NCI-H2029 treated with DMSO at 0.1 percent for 48 hours (cell line): ENCODE measurements around the gene NPR2.

Experiments
- DNase-seq: peaks from one replicate; lab custom pipeline; 2025; lab: John Stamatoyannopoulos, UW

Gene NPR2

GRCh38 chr9:35763803-35764202, 27.6 kb upstream of the NPR2 start:
- no peak for DNase-seq

GRCh38 chr9:35766997-35767396, 24.4 kb upstream of the NPR2 start:
- DNase-seq = no peak

DNA sequence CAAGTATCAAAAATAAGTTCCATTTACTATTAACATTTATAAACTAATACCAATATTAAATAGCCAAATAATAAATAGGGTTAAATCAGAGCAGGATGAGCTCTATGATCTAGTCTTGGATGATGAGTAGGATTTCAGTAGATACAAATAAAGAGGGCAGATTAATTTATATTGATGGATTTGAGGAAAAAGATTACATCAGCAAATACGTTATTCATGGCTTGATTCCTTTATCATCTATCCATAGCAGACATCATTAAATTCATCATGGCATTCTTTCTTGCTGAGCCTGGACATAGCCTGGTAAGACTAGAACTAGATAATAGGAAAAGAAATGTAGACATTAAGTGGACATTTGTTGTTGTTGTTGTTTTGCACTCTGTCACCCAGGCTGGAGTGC, 23.9 kb upstream of the NPR2 start:
- no peak for DNase-seq

DNA sequence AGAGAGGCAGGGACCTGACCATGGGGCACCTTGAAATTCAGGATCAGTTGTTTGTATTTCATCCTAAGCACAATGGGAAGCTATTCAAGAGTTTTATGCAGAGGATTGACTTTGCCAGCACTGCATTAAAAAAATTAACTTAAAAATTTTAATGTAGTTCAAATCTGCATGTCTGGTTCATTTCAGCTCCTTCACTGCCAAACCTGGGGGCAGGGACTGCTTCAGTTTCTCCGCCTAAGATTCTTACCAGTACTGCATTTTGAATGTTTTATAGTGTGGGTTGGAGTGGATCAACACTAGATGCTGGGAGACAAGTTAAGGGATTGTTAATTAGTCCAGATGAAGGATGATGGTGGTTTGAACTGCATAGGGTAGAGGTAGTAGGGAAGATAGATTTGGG, 21.6 kb upstream of the NPR2 start:
- DNase-seq = no peak

GRCh38 chr9:35771075-35771433, 20.3 kb upstream of the NPR2 start:
- DNase-seq = peak; percentile 64

DNA sequence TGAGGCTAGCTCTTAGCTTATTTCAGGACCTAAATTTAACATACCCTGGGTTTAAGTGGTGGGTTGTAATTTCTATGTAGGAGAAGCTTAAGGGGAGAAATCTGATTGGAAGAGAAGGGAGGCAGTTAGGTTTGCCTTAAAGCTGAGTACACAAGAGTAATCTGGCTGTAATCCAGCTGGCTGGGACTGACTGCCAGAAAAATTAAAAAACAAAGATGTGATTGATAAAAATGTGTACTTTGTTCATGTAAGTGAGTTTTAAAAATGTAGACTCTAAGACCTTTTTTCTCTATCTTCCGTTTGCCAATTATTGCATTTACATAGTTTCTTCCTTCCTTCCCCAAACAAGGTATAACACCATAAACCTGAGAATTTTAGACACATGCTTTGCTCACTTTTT, 19.9 kb upstream of the NPR2 start:
- DNase-seq = peak; percentile 96

DNA sequence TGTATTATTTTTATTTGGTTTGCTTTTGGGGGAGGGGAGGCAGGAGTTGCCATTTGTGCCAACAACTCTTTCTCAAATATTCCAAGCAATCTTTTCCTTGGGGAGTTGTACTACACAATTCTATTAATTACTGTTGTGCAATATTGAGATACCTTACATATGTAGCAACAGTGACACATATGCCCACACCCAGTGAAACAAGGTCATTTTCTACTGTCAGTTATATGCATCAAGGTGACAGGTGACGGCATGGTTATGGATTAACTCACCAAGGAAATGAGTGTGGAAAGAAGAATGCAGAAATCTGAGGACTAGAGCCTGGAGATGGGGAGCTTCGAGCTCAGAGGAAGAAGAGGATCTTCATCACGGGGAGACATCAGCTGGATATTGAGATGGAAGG, 19.4 kb upstream of the NPR2 start:
- DNase-seq = peak; percentile 67

GRCh38 chr9:35774907-35775635, 16.3 kb upstream of the NPR2 start:
- peak; percentile 27 for DNase-seq

DNA sequence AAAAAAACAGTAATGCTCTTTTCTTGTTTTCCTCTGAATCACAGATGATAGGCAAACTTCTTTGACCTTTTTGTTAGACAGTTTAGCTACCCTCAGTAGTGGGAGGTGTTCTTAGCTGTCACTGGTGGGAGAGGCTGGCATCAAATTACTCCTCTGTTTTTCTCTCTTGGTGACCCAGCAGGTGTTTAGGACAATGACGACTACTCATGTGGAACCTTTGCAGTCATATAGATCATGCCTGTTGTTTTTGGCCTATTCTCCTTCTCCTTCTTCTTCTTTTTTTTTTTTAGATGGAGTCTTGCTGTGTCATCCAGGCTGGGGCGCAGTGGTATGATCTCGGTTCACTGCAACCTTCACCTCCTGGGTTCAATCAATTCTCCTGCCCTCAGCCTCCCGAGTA, 15.4 kb upstream of the NPR2 start:
- peak; percentile 96 for DNase-seq

- DNase-seq = no peak
These were observed 12.9 kb upstream of the NPR2 start for GRCh38 chr9:35778496-35778895.

DNA sequence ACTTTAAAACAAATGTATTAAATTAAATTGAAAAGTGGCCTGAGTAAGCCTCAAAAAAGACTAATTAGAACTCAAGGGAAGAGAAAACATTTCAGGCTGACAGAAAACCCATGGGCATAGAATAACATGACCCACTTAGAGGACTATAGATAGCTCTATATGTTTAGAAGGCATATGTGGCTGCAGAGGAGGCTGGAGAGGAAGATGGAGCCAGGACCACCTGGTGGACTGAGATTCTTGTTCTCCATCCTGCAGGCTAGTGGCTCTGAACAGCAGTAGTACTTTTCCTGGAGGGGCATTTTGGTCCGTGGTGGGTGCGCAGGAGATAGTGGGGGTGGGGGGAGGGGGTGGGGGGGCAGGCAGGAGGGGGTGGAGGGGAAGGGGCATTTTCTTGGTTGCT, 10.3 kb upstream of the NPR2 start:
- no peak for DNase-seq

DNA sequence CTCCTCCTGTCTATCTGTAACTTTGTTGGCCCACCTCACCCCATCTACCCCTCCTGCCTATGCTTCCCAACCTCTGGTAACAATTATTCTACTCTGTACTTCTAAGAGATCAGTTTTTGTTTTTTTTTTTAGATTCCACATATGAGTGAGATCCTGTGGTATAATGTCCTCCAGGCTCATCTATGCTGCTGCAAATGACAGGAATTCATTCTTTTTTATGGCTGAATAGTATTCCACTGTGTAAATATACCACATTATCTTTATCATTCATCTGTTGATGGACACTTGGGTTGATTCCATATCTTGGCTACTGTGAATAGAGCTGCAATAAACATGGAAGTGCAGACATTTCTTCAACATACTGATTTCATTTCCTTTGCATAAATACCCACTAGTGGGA, 8.0 kb upstream of the NPR2 start:
- no peak for DNase-seq

- DNase-seq = no peak
These were observed 1.9 kb upstream of the NPR2 start for GRCh38 chr9:35789541-35789940.

- no peak for DNase-seq
These were observed 1.4 kb upstream of the NPR2 start for GRCh38 chr9:35790025-35790384.

DNA sequence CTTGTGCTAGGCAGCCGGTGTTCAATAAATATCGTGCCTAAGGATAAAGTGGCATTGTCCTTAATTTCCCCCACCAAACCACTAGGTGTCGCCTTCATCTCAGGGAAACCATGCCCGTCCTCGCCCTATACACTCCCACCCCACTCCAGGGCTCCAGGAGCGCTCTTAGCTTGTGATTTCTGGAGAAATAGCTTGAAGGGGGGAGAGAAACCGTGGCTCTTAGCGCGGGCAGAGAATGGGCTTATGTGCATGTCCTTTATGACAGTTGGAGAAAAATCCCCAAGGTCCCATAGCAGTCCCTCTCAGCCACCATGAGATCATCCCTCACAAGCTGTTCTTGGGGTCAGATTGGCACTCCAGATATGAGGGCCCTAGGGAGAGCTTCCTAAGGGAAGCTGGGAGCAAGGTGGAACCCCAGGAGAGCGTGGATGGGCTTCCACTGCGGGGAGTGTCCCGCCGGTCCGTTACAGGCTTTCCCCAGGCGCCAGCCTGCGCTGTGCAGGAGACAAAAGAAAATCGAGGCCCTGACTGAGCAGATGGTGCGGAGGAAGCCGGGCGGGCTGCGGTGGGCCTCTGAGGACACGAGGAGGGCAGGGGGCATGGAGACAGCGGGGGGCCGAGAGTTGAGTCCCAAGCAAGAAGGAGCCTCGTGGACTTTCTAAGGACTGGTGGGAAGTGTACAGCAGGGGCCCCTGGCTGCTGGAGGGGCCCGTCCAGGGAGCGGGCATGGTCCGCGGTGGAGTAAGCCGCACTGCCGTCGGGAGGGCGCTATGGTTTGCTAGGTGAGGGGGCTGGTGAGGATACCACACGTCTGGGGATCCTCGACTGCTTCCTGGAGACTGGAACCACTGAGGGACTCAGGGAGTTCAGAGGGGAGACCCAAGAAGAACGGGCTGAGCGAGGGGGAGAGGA, 750 bp upstream of the NPR2 start:
- DNase-seq = peak; percentile 81

GRCh38 chr9:35792024-35792813, 828 bp downstream of the NPR2 start:
- no peak for DNase-seq

DNA sequence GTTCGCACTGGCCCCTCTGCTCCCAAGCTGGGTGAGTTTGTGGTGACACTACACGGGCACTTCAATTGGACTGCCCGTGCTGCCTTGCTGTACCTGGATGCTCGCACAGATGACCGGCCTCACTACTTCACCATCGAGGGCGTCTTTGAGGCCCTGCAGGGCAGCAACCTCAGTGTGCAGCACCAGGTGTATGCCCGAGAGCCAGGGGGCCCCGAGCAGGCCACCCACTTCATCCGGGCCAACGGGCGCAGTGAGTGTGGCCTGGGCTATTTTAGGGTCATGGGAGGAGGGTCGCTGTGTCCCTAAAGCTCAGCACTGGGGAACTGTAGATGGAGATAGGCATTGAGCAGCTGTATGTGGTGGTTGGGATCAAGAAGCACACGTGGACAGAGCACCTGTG, 1.4 kb downstream of the NPR2 start:
- DNase-seq = no peak

GRCh38 chr9:35793461-35793860, 2.1 kb downstream of the NPR2 start:
- no peak for DNase-seq

DNA sequence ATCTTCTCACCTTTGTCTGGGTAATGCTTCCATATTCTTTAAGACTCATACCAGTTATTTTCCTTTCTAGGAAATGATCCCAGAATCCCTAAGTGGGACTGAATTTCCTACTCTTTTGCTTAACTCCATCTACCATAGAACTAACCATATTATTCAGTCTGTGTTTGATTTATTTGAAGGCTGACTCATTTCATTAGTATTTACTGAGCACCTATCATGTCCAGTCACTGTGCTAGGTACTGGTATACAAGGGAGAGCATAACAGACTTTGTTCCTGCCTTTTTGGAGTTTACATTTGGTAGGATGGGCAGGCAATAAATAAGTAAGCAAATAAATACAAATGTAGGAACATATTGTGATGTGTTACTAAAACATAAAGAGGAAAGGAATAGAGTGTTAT, 4.3 kb downstream of the NPR2 start:
- DNase-seq = no peak

DNA sequence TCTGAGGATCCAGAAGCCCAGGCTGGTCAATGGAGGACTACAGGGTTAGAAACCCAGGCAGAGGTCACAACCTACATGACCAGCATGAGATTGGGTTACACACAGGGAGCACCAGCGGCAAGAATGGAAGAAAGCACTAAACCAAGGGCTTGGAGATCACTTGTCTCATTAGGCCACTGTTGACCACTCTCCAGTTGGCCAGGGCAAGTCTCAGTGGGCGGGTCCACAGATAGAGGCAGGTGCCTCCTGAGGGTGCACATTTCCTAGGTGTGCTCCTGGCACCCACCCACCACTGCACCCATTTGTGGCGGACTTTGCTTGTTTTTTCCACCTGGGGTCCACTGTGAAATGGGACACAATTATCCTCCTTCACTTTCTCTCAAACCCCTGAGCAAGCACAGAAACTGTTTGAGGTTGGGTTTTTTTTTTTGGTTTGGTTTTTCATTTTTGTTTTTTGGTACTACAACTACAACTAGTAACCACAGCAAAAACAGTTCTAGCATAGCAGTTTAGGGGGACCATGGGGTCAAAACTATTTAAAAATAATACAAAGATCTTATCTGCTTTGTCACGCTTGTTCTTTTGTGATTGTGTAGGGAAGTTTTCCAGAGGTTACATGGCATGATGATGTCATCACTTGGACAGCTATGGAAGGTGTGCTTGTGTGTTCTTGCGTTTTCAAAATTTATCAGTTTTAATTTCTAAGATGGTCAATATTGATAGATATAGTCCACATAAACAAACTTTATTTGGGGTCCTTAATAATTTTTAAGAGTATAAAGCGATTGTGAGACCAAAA, 6.1 kb downstream of the NPR2 start:
- no peak for DNase-seq

GRCh38 chr9:35798658-35799374, 7.4 kb downstream of the NPR2 start:
- DNase-seq = no peak
